Common myeloid progenitor, CD34-positive (primary cell): ENCODE results near the gene MALSU1.
"Not testable (repeated sequence)": the region's sequence is repeated elsewhere in the genome, so short reads cannot be mapped to it uniquely, and the experiment has no call there.

ENCODE experiments used
- CTCF ChIA-PET: fragments of 350-600 bp; sonication (Branson Sonifier 250); formaldehyde crosslinking; loops from one replicate; lab custom pipeline; 2021; ENCODE audit warnings: antibody characterized with exemption; lab: Charles Lee
- POLR2A ChIA-PET: fragments of 350-600 bp; sonication (Branson Sonifier 250); formaldehyde crosslinking; loops from one replicate; lab custom pipeline; 2021; ENCODE audit warnings: antibody characterized with exemption; lab: Charles Lee
- DNase-seq, 3 donors: peaks; one replicate each; pipeline versions ENCODE4 v3.0.0 to v3.0.0-alpha.2; 2013
- H3K27ac ChIP-seq, 2 experiments: 1 replicate in 1 of 2; 2 replicates in 1 of 2; pipeline ENCODE4 v1.7.0; 2013; ENCODE audit warnings: inconsistent platforms in 2 of 2, low read length in 2 of 2, mild to moderate bottlenecking in 2 of 2, low read depth in 1 of 2, moderate library complexity in 1 of 2; ENCODE audit not compliant: severe bottlenecking in 2 of 2, insufficient read depth in 1 of 2, poor library complexity in 1 of 2
- H3K27me3 ChIP-seq, 5 experiments: replicated peaks in 2 of 5; 1 replicate in 3 of 5; 2 replicates in 2 of 5; pipeline versions ENCODE4 v1.6.1 to v1.7.0; 2013; ENCODE audit warnings: low read length in 4 of 5, mild to moderate bottlenecking in 2 of 5, moderate library complexity in 2 of 5, inconsistent platforms in 1 of 5; ENCODE audit not compliant: insufficient read depth in 5 of 5, control insufficient read depth in 4 of 5
- H3K36me3 ChIP-seq, 4 experiments: 1 replicate in 2 of 4; 2 replicates in 2 of 4; pipeline versions ENCODE4 v1.6.1 to v1.7.0; 2013; ENCODE audit warnings: low read length in 3 of 4, control low read depth in 1 of 4, mild to moderate bottlenecking in 1 of 4; ENCODE audit not compliant: control insufficient read depth in 4 of 4, insufficient read depth in 4 of 4
- H3K4me1 ChIP-seq, 4 experiments: 1 replicate in 3 of 4; 2 replicates in 1 of 4; pipeline versions ENCODE4 v1.6.1 to v1.7.1; 2013; ENCODE audit warnings: low read length in 3 of 4, mild to moderate bottlenecking in 3 of 4, control low read depth in 1 of 4, inconsistent platforms in 1 of 4, moderate library complexity in 1 of 4; ENCODE audit not compliant: control insufficient read depth in 4 of 4, insufficient read depth in 4 of 4; ENCODE audit errors: control extremely low read depth in 1 of 4
- H3K4me3 ChIP-seq, 7 experiments: 1 replicate in 4 of 7; 2 replicates in 3 of 7; pipeline versions ENCODE4 v1.5.1 to v1.7.0; 2013; ENCODE audit warnings: mild to moderate bottlenecking in 7 of 7, low read length in 6 of 7, moderate library complexity in 6 of 7, inconsistent platforms in 2 of 7, low read depth in 2 of 7, control low read depth in 1 of 7; ENCODE audit not compliant: insufficient read depth in 4 of 7, control insufficient read depth in 1 of 7; ENCODE audit errors: extremely low read depth in 1 of 7
- H3K9me3 ChIP-seq, 5 experiments: 1 replicate in 4 of 5; 2 replicates in 1 of 5; pipeline versions ENCODE4 v1.6.1 to v1.7.1; 2013; ENCODE audit warnings: low read length in 4 of 5, mild to moderate bottlenecking in 2 of 5, inconsistent platforms in 1 of 5, low read depth in 1 of 5, moderate library complexity in 1 of 5; ENCODE audit not compliant: control insufficient read depth in 4 of 5, insufficient read depth in 2 of 5; ENCODE audit errors: control extremely low read depth in 1 of 5
- WGBS: methylation state at CpG from one replicate; pipeline ENCODE4 v1.1.5; 2013; ENCODE audit not compliant: insufficient coverage; 5-methylcytosine and 5-hydroxymethylcytosine counted together

The MALSU1 gene

GRCh38 chr7:23308754-23309153 is 9.6 kb downstream of the MALSU1 start:
- H3K27me3 ChIP-seq: no peaks in the 10 kb centered on the region
- WGBS: 100% methylated on average over 1 of the region's 6 CpGs
- CTCF ChIA-PET: no interaction called here

GRCh38 chr7:23312141-23312540 is 13.0 kb downstream of the MALSU1 start:
- DNase-seq: peak in 2 of 3 donors; percentile 73 to 80
- H3K9me3 ChIP-seq, H3K4me3 ChIP-seq, H3K27me3 ChIP-seq, H3K27ac ChIP-seq, POLR2A ChIA-PET: not testable (repeated sequence)
- H3K36me3 ChIP-seq: peaks cover 13 to 68% (median 26%) of the 10 kb centered on the region in 4 experiments
- CTCF ChIA-PET: interaction anchor here (1.1 to 2.7 kb wide), 3 partner anchors 24 to 152 kb away, joined by 3 to 7 read pairs (median 3); no protein-coding TSS in a partner anchor
- WGBS: 25% methylated on average over 2 of the region's 2 CpGs
- H3K4me1 ChIP-seq: peaks cover 0 to 20% (median 12%) of the 10 kb centered on the region in 4 experiments

More at GRCh38 chr7:23308754-23309153, 9.6 kb downstream of the MALSU1 start:
- Histone ChIP-seq H3K4me1 (peaks cover 0 to 19% (median 12%) of the 10 kb centered on the region in 4 experiments), H3K4me3 (no peak overlapping the region), H3K9me3 (no peaks in the 10 kb centered on the region), H3K36me3 (peaks cover 17 to 57% (median 33%) of the 10 kb centered on the region in 4 experiments), H3K27ac (no peak overlapping the region)
- no peak for DNase-seq
- POLR2A ChIA-PET: interaction anchor here (0.6 kb wide), 1 partner anchor 39 kb away, joined by 3 read pairs; no protein-coding TSS in a partner anchor

- CTCF ChIA-PET: interaction anchor here (0.7 to 1.3 kb wide), 4 partner anchors 12 to 77 kb away, joined by 3 to 4 read pairs (median 3); no protein-coding TSS in a partner anchor
- DNase-seq: no peak
- H3K4me3 ChIP-seq: no peak overlapping the region
- 58% methylated on average over 2 of the region's 7 CpGs for WGBS
- POLR2A ChIA-PET: no interaction called here
- no peak overlapping the region for H3K27ac ChIP-seq
- H3K27me3 ChIP-seq: no peaks in the 10 kb centered on the region
- H3K9me3 ChIP-seq: no peaks in the 10 kb centered on the region
- peaks cover 13 to 57% (median 25%) of the 10 kb centered on the region in 4 experiments for H3K36me3 ChIP-seq
- H3K4me1 ChIP-seq: peaks cover 0 to 20% (median 12%) of the 10 kb centered on the region in 4 experiments
These were observed 16.2 kb downstream of the MALSU1 start for GRCh38 chr7:23315366-23315765.

GRCh38 chr7:23331132-23331531 is 32.0 kb downstream of the MALSU1 start:
- no peak for DNase-seq
- Histone ChIP-seq H3K27ac (no peak overlapping the region), H3K9me3 (no peaks in the 10 kb centered on the region), H3K27me3 (no peaks in the 10 kb centered on the region), H3K36me3 (peaks cover 2 to 37% (median 11%) of the 10 kb centered on the region in 4 experiments), H3K4me1 (peaks cover 0 to 6% (median 5%) of the 10 kb centered on the region in 4 experiments), H3K4me3 (no peak overlapping the region)
- WGBS: no CpG with 5 or more reads among the region's 1 CpG
- ChIA-PET CTCF (no interaction called here), POLR2A (no interaction called here)

GRCh38 chr7:23332193-23332592 is 33.1 kb downstream of the MALSU1 start:
- no peak overlapping the region for H3K27ac ChIP-seq
- POLR2A ChIA-PET: no interaction called here
- H3K27me3 ChIP-seq: no peaks in the 10 kb centered on the region
- peaks cover 2 to 42% (median 11%) of the 10 kb centered on the region in 4 experiments for H3K36me3 ChIP-seq
- peaks cover 0 to 2% (median 0%) of the 10 kb centered on the region in 5 experiments for H3K9me3 ChIP-seq
- peaks cover 4 to 11% (median 8%) of the 10 kb centered on the region in 4 experiments for H3K4me1 ChIP-seq
- CTCF ChIA-PET: no interaction called here
- DNase-seq: no peak
- H3K4me3 ChIP-seq: no peak overlapping the region

GRCh38 chr7:23332910-23333612 is 33.9 kb downstream of the MALSU1 start:
- Histone ChIP-seq H3K27me3 (no peaks in the 10 kb centered on the region), H3K36me3 (peaks cover 2 to 45% (median 16%) of the 10 kb centered on the region in 4 experiments), H3K27ac (no peak overlapping the region), H3K4me1 (peaks cover 4 to 11% (median 8%) of the 10 kb centered on the region in 4 experiments), H3K4me3 (no peak overlapping the region), H3K9me3 (peaks cover 0 to 10% (median 0%) of the 10 kb centered on the region in 5 experiments)
- CTCF ChIA-PET: interaction anchor here (1.0 kb wide), 1 partner anchor 14 kb away, joined by 4 read pairs; no protein-coding TSS in a partner anchor
- POLR2A ChIA-PET: no interaction called here
- 100% methylated on average over 1 of the region's 4 CpGs for WGBS
- DNase-seq: no peak
